Lung microvascular endothelial cell (primary cell): ENCODE measurements around the gene DNAJC11. TPM values are rescaled to one million over a fixed set of nuclear protein-coding genes. Genes with fewer than 3 reads are reported as not detected.
"Not testable (repeated sequence)": the region's sequence is repeated elsewhere in the genome, so short reads cannot be mapped to it uniquely, and the experiment has no call there.

Experiments
- DNase-seq, 2 donors: peaks; one replicate each; pipeline versions ENCODE4 v3.0.0 to v3.0.0-alpha.2; 2010; ENCODE audit warnings: low read depth in 2 of 2
- total RNA-seq: library from RNA; depleted of rRNA; stranded (reverse); fragments of >200 nt; gene quantifications from 2 replicates; pipeline ENCODE4 v1.2.1, GENCODE V29; 2014

Gene DNAJC11
- total RNA-seq, 1 donor from 2014 or later = 41.1 TPM

DNA sequence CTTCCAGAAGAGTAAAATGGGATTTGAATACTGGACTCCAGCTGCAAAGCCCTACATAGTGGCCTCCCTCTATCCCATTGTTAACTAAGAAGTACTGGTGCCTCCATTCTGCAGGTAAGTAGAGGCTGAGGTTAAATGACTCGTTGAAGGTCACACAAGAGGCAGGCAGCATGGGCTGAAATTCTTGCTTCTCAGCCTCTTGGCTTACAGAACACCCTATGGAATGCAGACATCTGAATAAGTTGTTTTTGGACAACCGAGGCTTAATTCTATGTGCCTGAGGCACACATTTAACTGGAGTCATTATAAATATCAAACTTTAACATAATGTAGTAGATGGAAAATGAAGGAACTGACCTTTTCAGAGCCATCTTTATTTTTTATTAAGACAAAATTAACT, 5.7 kb downstream of the DNAJC11 start:
- DNase-seq = no peak

- no peak for DNase-seq
Observed at GRCh38 chr1:6694121-6694713, 7.4 kb downstream of the DNAJC11 start.

GRCh38 chr1:6692956-6693355, 8.7 kb downstream of the DNAJC11 start:
- DNase-seq = no peak

GRCh38 chr1:6691507-6691906, 10.1 kb downstream of the DNAJC11 start:
- DNase-seq = no peak

DNA sequence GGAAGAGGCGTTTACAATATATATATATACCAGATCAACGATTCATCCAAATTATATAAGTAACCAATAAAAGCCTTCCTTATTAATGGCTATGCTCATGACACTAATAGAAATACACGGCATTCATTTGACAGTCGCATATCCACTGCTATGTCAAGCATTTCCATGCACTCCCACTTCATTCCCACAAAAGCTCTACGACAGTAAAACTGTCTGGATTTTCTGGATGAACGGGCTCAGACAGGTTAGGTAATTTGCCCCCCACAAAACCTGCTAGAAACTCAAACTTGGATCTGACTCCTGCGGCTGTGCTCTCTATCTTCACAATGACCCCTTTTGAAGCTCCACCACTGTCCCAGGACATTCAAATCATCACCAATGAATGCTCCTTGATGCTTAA, 11.4 kb downstream of the DNAJC11 start:
- no peak for DNase-seq

DNA sequence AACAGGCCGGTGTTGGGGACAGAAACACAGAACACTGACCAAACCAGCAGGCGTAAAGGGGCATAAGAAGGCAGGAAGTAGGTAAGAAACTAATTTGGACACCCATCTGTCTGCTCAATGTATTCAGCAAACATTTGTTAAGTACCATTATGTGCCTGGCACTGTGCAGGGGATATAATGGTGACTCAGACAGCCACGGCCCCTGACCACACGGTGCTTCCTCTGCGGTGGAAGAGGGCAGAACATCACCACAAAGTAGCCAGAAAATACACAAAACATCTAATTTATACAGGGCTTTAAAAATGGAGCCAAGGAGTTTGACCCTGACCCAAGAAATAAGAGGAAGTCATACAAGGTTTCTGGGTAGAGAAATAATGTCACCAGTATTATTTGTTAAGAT, 12.9 kb downstream of the DNAJC11 start:
- DNase-seq = peak; percentile 11 to 46

DNA sequence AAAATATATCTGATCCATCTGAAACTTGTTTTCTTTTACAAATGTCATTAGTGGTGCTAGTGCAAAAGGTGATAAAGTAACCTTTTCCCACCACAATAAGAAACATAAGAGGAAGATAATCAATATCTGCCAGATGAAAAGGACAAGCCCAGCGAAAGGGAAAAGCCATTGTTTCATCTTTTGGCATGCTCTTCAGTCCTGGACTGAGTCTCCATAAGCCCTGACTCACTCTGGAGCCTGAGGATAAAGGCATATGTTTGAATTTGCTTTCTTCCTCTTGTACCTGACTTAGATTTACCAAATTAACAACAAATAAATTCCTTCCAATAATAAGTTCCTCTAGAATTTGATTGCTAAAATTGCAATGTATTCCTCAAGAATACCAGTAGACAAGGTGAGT, 13.6 kb downstream of the DNAJC11 start:
- peak; percentile 51 to 71 for DNase-seq

GRCh38 chr1:6686294-6686693, 15.3 kb downstream of the DNAJC11 start:
- DNase-seq = no peak

DNA sequence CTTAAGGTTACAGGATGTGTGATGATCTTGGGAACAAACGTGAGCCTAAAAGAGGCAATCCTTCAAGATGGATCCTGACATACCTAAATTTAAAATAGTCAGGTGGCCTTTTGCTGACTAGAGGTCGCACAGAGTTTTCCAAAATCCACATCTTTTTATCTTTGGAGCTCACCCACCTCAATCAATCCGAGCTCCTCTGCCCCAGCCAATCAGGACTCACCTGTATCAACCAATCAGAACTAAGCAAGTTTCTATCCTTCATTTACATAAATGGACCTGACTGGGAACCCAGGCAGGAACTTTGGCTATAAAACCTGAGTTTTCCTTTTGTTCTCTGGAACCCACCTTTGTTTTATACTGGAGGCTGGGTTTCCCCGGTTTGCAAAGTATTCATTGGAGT, 16.2 kb downstream of the DNAJC11 start:
- DNase-seq = no peak

DNA sequence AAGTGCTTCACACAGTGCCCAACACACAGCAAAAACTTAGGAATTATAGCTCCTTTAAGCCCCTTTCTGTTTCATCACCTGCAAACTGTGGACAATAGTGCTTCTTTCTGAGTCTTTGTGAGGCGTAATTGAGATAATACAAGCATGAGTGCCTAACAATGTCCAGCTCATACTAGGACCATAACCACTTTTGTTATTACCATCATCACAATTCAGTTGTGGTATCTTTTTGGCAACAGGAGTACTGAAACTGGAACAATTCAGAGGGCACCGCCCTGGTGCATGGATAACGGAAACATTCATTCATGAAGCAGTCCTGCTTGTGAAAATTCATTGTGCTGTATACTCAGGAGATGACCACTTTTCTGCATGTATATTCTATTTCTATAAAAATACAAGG, 18.2 kb downstream of the DNAJC11 start:
- DNase-seq = peak in 1 of 2 donors; percentile 26

DNA sequence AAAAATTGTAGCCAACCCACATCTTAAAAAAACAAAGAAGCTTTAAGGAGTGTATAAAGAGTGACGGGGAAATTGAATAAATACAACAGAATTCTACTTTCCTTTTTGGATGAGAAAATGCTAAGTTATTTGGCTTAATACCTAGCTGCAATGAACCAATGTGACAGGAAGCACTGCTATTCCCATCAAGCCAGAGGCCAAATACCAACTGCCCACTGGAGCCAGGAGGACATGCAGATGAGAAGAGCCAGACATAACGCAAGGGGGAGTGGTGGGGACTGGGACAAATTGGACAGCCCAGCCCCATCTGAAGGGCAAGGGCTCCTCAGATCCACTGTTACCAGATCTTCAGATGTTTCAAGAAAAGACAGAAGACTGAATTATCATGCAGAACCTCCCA, 25.7 kb downstream of the DNAJC11 start:
- peak in 1 of 2 donors; percentile 36 for DNase-seq

DNA sequence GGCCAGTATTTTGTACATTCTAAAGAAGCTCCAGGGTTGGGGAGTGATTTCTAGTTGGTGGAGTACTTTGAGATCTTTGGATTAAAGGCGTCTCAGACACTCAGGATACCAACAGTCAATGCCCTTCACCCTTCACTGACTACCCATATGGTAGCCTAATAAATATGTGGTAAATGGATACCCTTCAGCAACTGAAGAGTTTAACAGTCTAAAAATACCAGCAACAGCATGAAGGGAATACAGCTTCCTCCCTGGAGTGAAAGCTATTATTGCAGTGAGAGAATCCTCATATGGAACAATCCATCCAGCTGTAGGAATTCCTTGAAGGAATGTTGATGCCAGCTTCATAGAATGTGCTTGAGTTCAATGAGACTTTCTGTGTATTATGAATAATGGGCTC, 26.8 kb downstream of the DNAJC11 start:
- DNase-seq = no peak

DNA sequence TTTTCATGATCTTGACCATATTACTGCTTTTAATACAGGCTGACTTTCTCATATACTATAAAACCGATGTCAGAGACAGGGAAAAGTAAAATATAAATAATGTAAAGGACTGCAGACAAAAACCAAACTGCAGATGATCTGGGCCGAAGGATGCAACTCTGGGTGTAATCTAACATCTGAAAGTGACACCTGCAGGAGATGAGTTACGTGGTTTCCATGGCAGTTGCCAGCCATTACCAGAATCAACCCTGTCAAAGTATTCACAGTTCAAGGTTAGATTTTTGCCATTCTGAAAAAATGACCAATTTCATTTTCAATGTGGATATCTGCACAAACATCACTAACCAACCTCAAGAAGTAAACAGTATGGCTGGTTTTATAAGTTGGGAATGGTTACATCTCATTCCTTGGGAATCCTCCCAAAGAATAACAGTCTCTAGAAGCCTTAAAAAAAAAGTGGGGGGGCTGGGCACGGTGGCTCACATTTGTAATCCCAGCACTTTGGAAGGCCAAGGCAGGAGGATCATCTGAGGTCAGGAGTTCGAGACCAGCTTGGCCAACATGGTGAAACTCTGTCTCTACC, 27.7 kb downstream of the DNAJC11 start:
- DNase-seq = no peak

GRCh38 chr1:6672558-6672957, 29.1 kb downstream of the DNAJC11 start:
- no peak for DNase-seq

DNA sequence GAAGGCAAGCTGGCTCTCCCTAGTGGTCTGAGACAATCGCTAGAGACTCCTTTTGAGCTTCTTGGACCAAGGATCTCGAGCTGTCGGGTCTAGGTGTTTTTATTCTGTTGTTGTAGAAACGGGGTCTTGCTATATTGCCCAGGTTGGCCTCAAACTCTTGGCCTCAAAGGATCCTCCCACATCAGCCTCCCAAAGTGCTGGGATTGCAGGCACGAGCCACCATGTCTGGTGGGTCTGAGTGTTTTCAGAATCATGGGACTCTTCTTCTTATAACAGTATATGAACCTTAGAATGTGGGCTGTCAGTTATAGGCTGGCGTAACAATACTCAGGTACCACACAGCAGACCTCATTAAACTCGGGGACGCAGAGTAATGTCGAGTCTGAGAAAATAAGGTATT, 33.1 kb downstream of the DNAJC11 start:
- no peak for DNase-seq

DNA sequence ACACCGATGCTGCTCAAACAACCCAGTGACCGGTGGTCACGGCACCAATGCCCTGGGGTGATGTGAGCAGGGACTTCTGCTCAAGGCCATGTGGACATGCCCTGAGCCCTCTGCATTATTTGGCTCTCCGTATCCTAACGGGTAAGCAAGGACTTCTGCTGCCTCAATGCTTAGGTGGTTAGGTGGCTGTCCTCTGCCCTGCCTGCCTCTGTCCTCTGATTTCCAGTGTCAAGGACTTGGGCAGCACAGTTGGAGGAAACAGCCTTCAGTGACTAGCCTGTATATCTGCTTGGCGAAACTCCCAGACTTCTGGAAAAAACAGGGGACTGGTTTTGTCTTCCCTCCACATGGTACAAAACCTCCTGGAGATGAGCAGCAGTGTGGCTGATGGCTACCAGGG, 34.5 kb downstream of the DNAJC11 start:
- no peak for DNase-seq

- DNase-seq = no peak
Observed at GRCh38 chr1:6666696-6667095, 34.9 kb downstream of the DNAJC11 start.

GRCh38 chr1:6662468-6662867, 39.1 kb downstream of the DNAJC11 start:
- not testable (repeated sequence) for DNase-seq

- DNase-seq = no peak
Observed at GRCh38 chr1:6660415-6661049, 41.1 kb downstream of the DNAJC11 start.

DNA sequence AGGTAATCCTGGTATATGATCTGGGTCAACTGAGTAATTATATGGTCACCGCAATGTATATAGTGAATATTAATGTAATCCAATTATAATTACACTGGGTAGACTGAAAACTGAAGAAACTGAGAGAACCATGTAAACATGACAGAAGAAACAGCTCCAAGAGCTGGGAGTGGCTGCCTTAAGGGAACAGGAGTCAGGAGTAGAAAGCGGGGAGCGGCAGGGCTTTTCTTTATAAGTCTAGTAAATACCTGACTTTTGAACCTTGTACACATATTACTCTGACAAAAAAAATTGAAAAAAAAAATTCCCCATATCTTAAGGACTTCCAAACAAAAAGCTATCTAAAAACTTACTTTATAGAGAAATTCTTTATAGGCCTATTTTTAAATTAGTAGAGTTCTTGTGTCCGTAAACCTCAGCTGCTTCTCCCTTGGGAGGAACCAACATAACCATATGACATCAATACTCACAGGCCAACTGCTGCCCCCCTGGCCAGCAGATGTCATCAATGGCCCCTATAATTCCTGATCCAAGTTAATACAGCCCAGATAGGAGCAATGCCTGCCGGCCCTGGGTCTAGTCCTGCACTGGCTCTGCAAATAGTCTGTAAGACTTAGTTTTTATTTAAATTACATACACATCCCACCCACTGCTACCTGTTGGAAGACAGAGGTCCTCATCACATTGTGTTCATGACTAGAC, 43.1 kb downstream of the DNAJC11 start:
- DNase-seq = no peak

GRCh38 chr1:6657138-6657537, 44.5 kb downstream of the DNAJC11 start:
- no peak for DNase-seq

GRCh38 chr1:6653436-6654290, 48.0 kb downstream of the DNAJC11 start:
- DNase-seq = no peak
